SK-MEL-5 (cell line): Measurements from ENCODE around the gene DGKK. TPM values are rescaled to one million over a fixed set of nuclear protein-coding genes. Genes with fewer than 3 reads are reported as not detected.

Experiments
- DNase-seq: peaks from one replicate; pipeline ENCODE4 v3.0.0-alpha.2; 2016; ENCODE audit warnings: low read depth, low spot score
- in situ Hi-C: cut with HindIII; loops from 2 replicates; pipeline ENCODE4 v1.10.0; 2016; ENCODE audit warnings: low sequenced_read_pairs, high pct_unique_total_duplicates, low pct_unique_long_range_greater_than_20kb
- total RNA-seq: library from RNA; depleted of rRNA; stranded (reverse); fragments of >200 nt; shearing (Covaris generic); gene quantifications from 2 replicates; pipeline ENCODE4 v1.2.3, GENCODE V29; 2014

DGKK gene
- total RNA-seq, 1 experiment from 2014 or later: not detected

GRCh38 chrX:50327235-50327634 is 143.4 kb downstream of the DGKK start:
- in situ Hi-C loops: no loop called here
- DNase-seq: no peak
